PC-3 (cell line): ENCODE data around the gene ULBP1.

ENCODE experiments used
- EZH2 ChIP-seq: fragments of 300-600 bp; sonication (generic); IDR thresholded peaks from one replicate; pipeline ENCODE4 v1.6.1; 2017; ENCODE audit warnings: antibody characterized with exemption, mild to moderate bottlenecking, low read length; ENCODE audit not compliant: unreplicated experiment
- EZH2phosphoT487 ChIP-seq: fragments of 300-600 bp; sonication (generic); IDR thresholded peaks from 2 replicates; pipeline ENCODE4 v1.6.1; 2018; ENCODE audit warnings: mild to moderate bottlenecking, antibody characterized with exemption, low read length, borderline replicate concordance
- TF ChIP-seq, protein P1 (sequence below): fragments of 300-600 bp; sonication (generic); conservative IDR thresholded peaks from 2 replicates; pipeline ENCODE4 v1.5.1; 2017; ENCODE audit warnings: antibody characterized with exemption, low read depth, mild to moderate bottlenecking, low read length

DNA sequence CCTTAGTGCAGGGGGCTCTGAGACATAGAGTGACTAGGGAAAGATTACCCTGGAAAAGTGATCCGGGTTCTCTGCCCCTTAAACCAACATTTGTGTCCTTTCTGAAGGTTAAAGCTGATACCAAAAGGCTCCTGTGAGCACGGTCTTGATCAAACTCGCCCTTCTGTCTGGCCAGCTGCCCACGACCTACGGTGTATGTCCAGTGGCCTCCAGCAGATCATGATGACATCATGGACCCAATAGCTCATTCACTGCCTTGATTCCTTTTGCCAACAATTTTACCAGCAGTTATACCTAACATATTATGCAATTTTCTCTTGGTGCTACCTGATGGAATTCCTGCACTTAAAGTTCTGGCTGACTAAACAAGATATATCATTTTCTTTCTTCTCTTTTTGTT lies 15.1 kb upstream of the ULBP1 start:
- TF ChIP-seq, protein P1, sequence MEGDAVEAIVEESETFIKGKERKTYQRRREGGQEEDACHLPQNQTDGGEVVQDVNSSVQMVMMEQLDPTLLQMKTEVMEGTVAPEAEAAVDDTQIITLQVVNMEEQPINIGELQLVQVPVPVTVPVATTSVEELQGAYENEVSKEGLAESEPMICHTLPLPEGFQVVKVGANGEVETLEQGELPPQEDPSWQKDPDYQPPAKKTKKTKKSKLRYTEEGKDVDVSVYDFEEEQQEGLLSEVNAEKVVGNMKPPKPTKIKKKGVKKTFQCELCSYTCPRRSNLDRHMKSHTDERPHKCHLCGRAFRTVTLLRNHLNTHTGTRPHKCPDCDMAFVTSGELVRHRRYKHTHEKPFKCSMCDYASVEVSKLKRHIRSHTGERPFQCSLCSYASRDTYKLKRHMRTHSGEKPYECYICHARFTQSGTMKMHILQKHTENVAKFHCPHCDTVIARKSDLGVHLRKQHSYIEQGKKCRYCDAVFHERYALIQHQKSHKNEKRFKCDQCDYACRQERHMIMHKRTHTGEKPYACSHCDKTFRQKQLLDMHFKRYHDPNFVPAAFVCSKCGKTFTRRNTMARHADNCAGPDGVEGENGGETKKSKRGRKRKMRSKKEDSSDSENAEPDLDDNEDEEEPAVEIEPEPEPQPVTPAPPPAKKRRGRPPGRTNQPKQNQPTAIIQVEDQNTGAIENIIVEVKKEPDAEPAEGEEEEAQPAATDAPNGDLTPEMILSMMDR: no peak
- TF ChIP-seq EZH2 (no peak), EZH2phosphoT487 (no peak)
